Calu3 (cell line): ENCODE results near the gene MYOM1. TPM values are rescaled to one million over a fixed set of nuclear protein-coding genes. Genes with fewer than 3 reads are reported as not detected.

ENCODE experiments used
- BruUV-seq: library from RNA; stranded (reverse); fragments of 400-500 nt; replicated peaks from 2 replicates; lab custom pipeline; 2021; lab: Mats Ljungman, UMichigan
- CTCF ChIA-PET: fragments of 300-600 bp; sonication (Branson Sonifier 250); formaldehyde crosslinking; loops from one replicate; lab custom pipeline; 2022; ENCODE audit warnings: antibody characterized with exemption; lab: Charles Lee
- DNase-seq: peaks from one replicate; pipeline ENCODE4 v3.0.0; 2022
- H3K27ac Mint-ChIP-seq: one replicate; pipeline ENCODE4 v1.8.0; 2022; ENCODE audit warnings: mixed read lengths; ENCODE audit not compliant: unreplicated experiment
- H3K27me3 Mint-ChIP-seq: one replicate; pipeline ENCODE4 v1.8.0; 2022; ENCODE audit warnings: mixed read lengths; ENCODE audit not compliant: unreplicated experiment
- H3K36me3 Mint-ChIP-seq: one replicate; pipeline ENCODE4 v1.8.0; 2022; ENCODE audit warnings: mild to moderate bottlenecking, moderate library complexity, mixed read lengths; ENCODE audit not compliant: insufficient read depth, unreplicated experiment
- H3K4me1 Mint-ChIP-seq: one replicate; pipeline ENCODE4 v1.8.0; 2022; ENCODE audit warnings: mild to moderate bottlenecking, low read depth, mixed read lengths; ENCODE audit not compliant: unreplicated experiment
- H3K4me3 Mint-ChIP-seq: one replicate; pipeline ENCODE4 v1.8.0; 2022; ENCODE audit warnings: mild to moderate bottlenecking, low read depth, moderate library complexity, mixed read lengths; ENCODE audit not compliant: unreplicated experiment
- H3K9me3 Mint-ChIP-seq: one replicate; pipeline ENCODE4 v1.8.0; 2022; ENCODE audit warnings: low read depth, mixed read lengths; ENCODE audit not compliant: unreplicated experiment
- CTCF ChIP-seq: fragments of 200-600 bp; IDR thresholded peaks from one replicate; pipeline ENCODE4 v1.8.0; 2022; ENCODE audit warnings: antibody characterized with exemption; ENCODE audit not compliant: unreplicated experiment
- intact Hi-C: fragments of 100-400 bp; cut with micrococcal nuclease; formaldehyde crosslinking; loops from one replicate; pipeline ENCODE4 v1.10.0; 2022; ENCODE audit not compliant: unreplicated experiment
- total RNA-seq: library from RNA; stranded (reverse); gene quantifications from 2 replicates; pipeline ENCODE4 v1.2.3, GENCODE V29; 2022

MYOM1 gene
- total RNA-seq, 1 experiment from 2014 or later: 16.5 TPM

- BruUV-seq: no TSS peak
- H3K4me1 Mint-ChIP-seq: peaks cover 19% of the 10 kb centered on the region
- H3K27me3 Mint-ChIP-seq: no peaks in the 10 kb centered on the region
- H3K27ac Mint-ChIP-seq: peak overlapping the region; percentile 42
- no peaks in the 10 kb centered on the region for H3K9me3 Mint-ChIP-seq
- intact Hi-C loops: no loop called here
- no peak overlapping the region for H3K4me3 Mint-ChIP-seq
- CTCF ChIA-PET: interaction anchor here (0.6 to 1.5 kb wide), 5 partner anchors 14 to 52 kb away, joined by 3 to 8 read pairs (median 3); no protein-coding TSS in a partner anchor
- TF ChIP-seq CTCF: no peak
- H3K36me3 Mint-ChIP-seq: no peaks in the 10 kb centered on the region
- peak; percentile 72 for DNase-seq
Measured at GRCh38 chr18:3037423-3037915, 182.3 kb downstream of the MYOM1 start.

- no peaks in the 10 kb centered on the region for H3K27me3 Mint-ChIP-seq
- CTCF ChIA-PET: interaction anchor here (1.5 kb wide), 1 partner anchor 15 kb away, joined by 3 read pairs; no protein-coding TSS in a partner anchor
- no peak overlapping the region for H3K27ac Mint-ChIP-seq
- H3K4me3 Mint-ChIP-seq: no peak overlapping the region
- DNase-seq: no peak
- no TSS peak for BruUV-seq
- no peaks in the 10 kb centered on the region for H3K36me3 Mint-ChIP-seq
- H3K4me1 Mint-ChIP-seq: peaks cover 9% of the 10 kb centered on the region
- TF ChIP-seq CTCF: no peak
- H3K9me3 Mint-ChIP-seq: no peaks in the 10 kb centered on the region
- intact Hi-C loops: no loop called here
Measured at GRCh38 chr18:3036108-3036507, 183.7 kb downstream of the MYOM1 start.

GRCh38 chr18:3035635-3036034 lies 184.1 kb downstream of the MYOM1 start:
- no TSS peak for BruUV-seq
- Mint-ChIP-seq H3K4me3 (no peak overlapping the region), H3K9me3 (no peaks in the 10 kb centered on the region), H3K4me1 (peaks cover 9% of the 10 kb centered on the region), H3K36me3 (no peaks in the 10 kb centered on the region), H3K27me3 (no peaks in the 10 kb centered on the region), H3K27ac (no peak overlapping the region)
- no peak for TF ChIP-seq CTCF
- CTCF ChIA-PET: no interaction called here
- intact Hi-C loops: no loop called here
- DNase-seq: no peak

- CTCF ChIA-PET: no interaction called here
- Mint-ChIP-seq H3K27me3 (no peaks in the 10 kb centered on the region), H3K36me3 (no peaks in the 10 kb centered on the region), H3K27ac (no peak overlapping the region), H3K4me3 (no peak overlapping the region), H3K9me3 (no peaks in the 10 kb centered on the region), H3K4me1 (peaks cover 9% of the 10 kb centered on the region)
- no peak for DNase-seq
- no peak for TF ChIP-seq CTCF
- BruUV-seq: no TSS peak
- intact Hi-C loops: no loop called here
Measured at GRCh38 chr18:3032721-3033120, 187.0 kb downstream of the MYOM1 start.
